ENCODE data around the gene SLC37A4. TPM values are rescaled to one million over a fixed set of nuclear protein-coding genes. Genes with fewer than 3 reads are reported as not detected.

SLC37A4 gene
- total and polyA plus RNA-seq, 2 donors (not counting 3 experiments of a cell fraction or from before 2014, with no cell fraction given) = 21.5 to 36.5 TPM

GRCh38 chr11:119014209-119014924 is 16.3 kb downstream of the SLC37A4 start:
- TF ChIP-seq POLR2A (IDR thresholded peaks at IDR 0.05; ENCODE audit: low read depth, low read length) = peak; percentile 43
- TF ChIP-seq, protein P1, sequence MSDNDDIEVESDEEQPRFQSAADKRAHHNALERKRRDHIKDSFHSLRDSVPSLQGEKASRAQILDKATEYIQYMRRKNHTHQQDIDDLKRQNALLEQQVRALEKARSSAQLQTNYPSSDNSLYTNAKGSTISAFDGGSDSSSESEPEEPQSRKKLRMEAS (IDR thresholded peaks at IDR 0.05; ENCODE audit: insufficient read depth, insufficient read length) = no peak
- TF ChIP-seq MYC (IDR thresholded peaks at IDR 0.05; ENCODE audit: low read depth, low read length) = no peak
- TF ChIP-seq POLR2AphosphoS5 (IDR thresholded peaks at IDR 0.05; ENCODE audit: insufficient read depth, low read depth, low read length) = no peak
- no peak for TF ChIP-seq JUN (IDR thresholded peaks at IDR 0.05; ENCODE audit: borderline replicate concordance, insufficient read depth, insufficient read length, low read depth)
- no peak for TF ChIP-seq EZH2 (IDR thresholded peaks at IDR 0.05; ENCODE audit: borderline replicate concordance, low read depth, low read length, severe bottlenecking)
- H3K4me2 ChIP-seq (ENCODE audit: insufficient read depth, low read length) = no peak overlapping the region
- no peaks in the 10 kb centered on the region for H4K20me1 ChIP-seq (replicated peaks; ENCODE audit: control insufficient read depth, extremely low read depth, insufficient read depth, low read length)
- no peak overlapping the region for H3K4me3 ChIP-seq (replicated peaks in 1 of 3; ENCODE audit: insufficient read depth in 1 of 3, low read depth in 1 of 3, low read length in 3 of 3)
- no TSS peak for BruUV-seq (replicated peaks)
- FAIRE-seq (no peak), DNase-seq (ENCODE audit: low read depth, low spot score) (no peak)
- H3K9me1 ChIP-seq (replicated peaks; ENCODE audit: control insufficient read depth, extremely low read depth, insufficient read depth, low read length) = no peaks in the 10 kb centered on the region
- no peaks in the 10 kb centered on the region for H3K9me3 ChIP-seq (replicated peaks; ENCODE audit: control insufficient read depth, insufficient read depth, low read length)
- H3K79me2 ChIP-seq (ENCODE audit: control insufficient read depth, insufficient read depth, low read length) = peaks cover 34% of the 10 kb centered on the region
- H3K9ac ChIP-seq (replicated peaks; ENCODE audit: extremely low read depth, insufficient read depth, low read length) = no peak overlapping the region
- ChIA-PET POLR2A (no interaction called here), CTCF (interaction anchor here (1.0 to 1.5 kb wide), 2 partner anchors 13 to 86 kb away, joined by 3 to 4 read pairs; no protein-coding TSS in a partner anchor)
- no peak overlapping the region for H3K27ac ChIP-seq (ENCODE audit: insufficient read depth, low read depth, low read length)
- no peak overlapping the region for H2AFZ ChIP-seq (ENCODE audit: low read depth, low read length)
- dilution Hi-C loops (cut with MboI; ENCODE audit: extremely low pct_ligation_motif_present, low sequenced_read_pairs) (no loop called here), intact Hi-C loops (cut with micrococcal nuclease) (no loop called here)
- peaks cover 10% of the 10 kb centered on the region for H3K4me1 ChIP-seq (ENCODE audit: control insufficient read depth, extremely low read depth, insufficient read depth, low read length)
- H3K36me3 ChIP-seq (ENCODE audit: control insufficient read depth in 2 of 2, extremely low read depth in 1 of 2, insufficient read depth in 2 of 2, low read length in 2 of 2) = peaks cover 19 to 21% of the 10 kb centered on the region in 2 experiments
- H3K27me3 ChIP-seq (ENCODE audit: control insufficient read depth in 2 of 2, insufficient read depth in 2 of 2, low read length in 2 of 2) = no peaks in the 10 kb centered on the region

- no peaks in the 10 kb centered on the region for H3K27me3 ChIP-seq (ENCODE audit: control insufficient read depth in 2 of 2, insufficient read depth in 2 of 2, low read length in 2 of 2)
- dilution Hi-C loops (cut with MboI; ENCODE audit: extremely low pct_ligation_motif_present, low sequenced_read_pairs) = no loop called here
Observed at GRCh38 chr11:119012629-119013170, 18.0 kb downstream of the SLC37A4 start.

More at GRCh38 chr11:119012629-119013170, 18.0 kb downstream of the SLC37A4 start:
- no peak for FAIRE-seq
- Histone ChIP-seq H3K4me3 (replicated peaks in 1 of 3; ENCODE audit: insufficient read depth in 1 of 3, low read depth in 1 of 3, low read length in 3 of 3) (no peak overlapping the region), H3K27ac (ENCODE audit: insufficient read depth, low read depth, low read length) (no peak overlapping the region), H3K9me3 (replicated peaks; ENCODE audit: control insufficient read depth, insufficient read depth, low read length) (no peaks in the 10 kb centered on the region), H3K9me1 (replicated peaks; ENCODE audit: control insufficient read depth, extremely low read depth, insufficient read depth, low read length) (no peaks in the 10 kb centered on the region), H3K4me2 (ENCODE audit: insufficient read depth, low read length) (no peak overlapping the region), H2AFZ (ENCODE audit: low read depth, low read length) (no peak overlapping the region), H4K20me1 (replicated peaks; ENCODE audit: control insufficient read depth, extremely low read depth, insufficient read depth, low read length) (no peaks in the 10 kb centered on the region), H3K36me3 (ENCODE audit: control insufficient read depth in 2 of 2, extremely low read depth in 1 of 2, insufficient read depth in 2 of 2, low read length in 2 of 2) (peaks cover 19 to 21% of the 10 kb centered on the region in 2 experiments), H3K79me2 (ENCODE audit: control insufficient read depth, insufficient read depth, low read length) (peaks cover 24% of the 10 kb centered on the region), H3K9ac (replicated peaks; ENCODE audit: extremely low read depth, insufficient read depth, low read length) (no peak overlapping the region), H3K4me1 (ENCODE audit: control insufficient read depth, extremely low read depth, insufficient read depth, low read length) (peaks cover 10% of the 10 kb centered on the region)
- ChIA-PET POLR2A (no interaction called here), CTCF (interaction anchor here (0.6 kb wide), 1 partner anchor 261 kb away, joined by 3 read pairs; no protein-coding TSS in a partner anchor)
- intact Hi-C loops (cut with micrococcal nuclease) = no loop called here
- no peak for TF ChIP-seq POLR2AphosphoS5 (IDR thresholded peaks at IDR 0.05; ENCODE audit: insufficient read depth, low read depth, low read length)
- DNase-seq (ENCODE audit: low read depth, low spot score) = no peak
- BruUV-seq (replicated peaks) = no TSS peak

Data from endothelial cell of umbilical vein (primary cell).